Parathyroid adenoma (tissue), 2 donors: ENCODE measurements around the gene FAM83E.
A peak's percentile ranks its signal among the peaks of the same experiment; 100 is the strongest.
"Not testable (repeated sequence)": the region's sequence is repeated elsewhere in the genome, so short reads cannot be mapped to it uniquely, and the experiment has no call there.

Experiments
- H2AFZ ChIP-seq: fragments of 300-600 bp; sonication (generic); one replicate; pipeline ENCODE4 v1.7.0; 2017; ENCODE audit warnings: antibody characterized with exemption, mild to moderate bottlenecking
- H3K27ac ChIP-seq: fragments of 300-600 bp; sonication (generic); one replicate; pipeline ENCODE4 v1.7.0; 2017
- H3K27me3 ChIP-seq: fragments of 300-600 bp; sonication (generic); one replicate; pipeline ENCODE4 v1.7.0; 2017; ENCODE audit warnings: low read length; ENCODE audit not compliant: control insufficient read depth, insufficient read depth
- H3K36me3 ChIP-seq: fragments of 300-600 bp; sonication (generic); one replicate; pipeline ENCODE4 v1.7.0; 2017; ENCODE audit warnings: low read length; ENCODE audit not compliant: control insufficient read depth, insufficient read depth
- H3K4me1 ChIP-seq: fragments of 300-600 bp; sonication (generic); one replicate; pipeline ENCODE4 v1.7.0; 2017; ENCODE audit warnings: control low read depth
- H3K4me2 ChIP-seq: fragments of 300-600 bp; sonication (generic); one replicate; pipeline ENCODE4 v1.7.0; 2017; ENCODE audit warnings: low read length
- H3K4me3 ChIP-seq: fragments of 300-600 bp; sonication (generic); one replicate; pipeline ENCODE4 v1.7.0; 2017; ENCODE audit warnings: low read depth, low read length
- H3K79me2 ChIP-seq: fragments of 300-600 bp; sonication (generic); one replicate; pipeline ENCODE4 v1.7.0; 2017; ENCODE audit warnings: control low read depth
- H3K9ac ChIP-seq: fragments of 300-600 bp; sonication (generic); one replicate; pipeline ENCODE4 v1.7.0; 2017; ENCODE audit warnings: mild to moderate bottlenecking
- H3K9me3 ChIP-seq: fragments of 300-600 bp; sonication (generic); one replicate; pipeline ENCODE4 v1.7.0; 2017; ENCODE audit warnings: low read length; ENCODE audit not compliant: control insufficient read depth
- CTCF ChIP-seq: fragments of 300-600 bp; sonication (generic); IDR thresholded peaks from one replicate; pipeline ENCODE4 v1.7.0; 2017; ENCODE audit warnings: antibody characterized with exemption, mild to moderate bottlenecking
- donor health status: primary hyperparathyroidism.

FAM83E gene

DNA sequence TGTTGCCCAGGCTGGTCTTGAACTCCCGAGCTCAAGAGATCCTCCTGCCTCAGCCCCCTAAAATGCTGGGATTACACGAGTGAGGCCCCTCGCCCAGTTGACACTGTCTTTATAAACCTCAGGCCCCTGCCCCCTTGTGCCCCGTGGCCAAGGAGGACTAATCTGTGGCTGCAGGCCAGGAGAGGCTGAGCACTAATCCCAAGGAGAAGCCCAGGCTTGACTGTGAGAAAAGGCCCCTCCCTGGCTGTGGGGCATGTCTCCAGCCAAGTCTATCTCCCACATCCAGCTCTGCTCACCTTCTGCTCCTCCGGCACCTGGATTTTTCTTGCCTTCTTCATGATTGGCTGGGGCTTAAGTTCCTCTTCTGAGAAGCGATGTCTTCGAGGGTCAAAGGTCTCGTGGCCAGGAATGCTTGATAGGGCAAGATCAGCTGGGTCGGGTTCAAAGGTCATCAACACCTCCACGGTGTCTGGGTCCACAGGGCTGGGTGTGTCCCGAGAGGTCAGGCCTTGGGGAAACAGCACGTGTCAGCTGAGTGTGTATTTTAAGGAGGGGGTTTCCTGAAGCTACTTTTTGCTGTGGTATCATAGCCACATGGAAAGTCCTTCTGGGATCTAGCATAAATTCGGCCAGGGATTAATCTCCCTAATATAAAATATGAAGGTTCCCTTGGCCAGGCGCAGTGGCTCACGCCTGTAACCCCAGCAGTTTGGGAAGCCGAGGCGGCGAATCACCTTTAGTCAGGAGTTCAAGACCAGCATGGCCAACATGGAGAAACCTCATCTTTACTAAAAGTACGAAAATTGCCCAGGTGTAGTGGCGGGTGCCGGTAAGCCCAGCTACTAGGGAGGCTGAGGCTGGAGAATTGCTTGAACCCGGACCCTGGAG lies 18.5 kb upstream of the FAM83E start:
- peaks cover 45% of the 10 kb centered on the region for H3K4me1 ChIP-seq
- TF ChIP-seq CTCF = no peak
- H2AFZ ChIP-seq = no peak overlapping the region
- no peaks in the 10 kb centered on the region for H3K27me3 ChIP-seq
- H3K4me2 ChIP-seq = peak overlapping the region; percentile 64
- H3K36me3 ChIP-seq = no peaks in the 10 kb centered on the region
- no peaks in the 10 kb centered on the region for H3K79me2 ChIP-seq
- H3K9me3 ChIP-seq = no peaks in the 10 kb centered on the region
- peak overlapping the region; percentile 57 for H3K4me3 ChIP-seq
- H3K9ac ChIP-seq = no peak overlapping the region
- peak overlapping the region; percentile 99 for H3K27ac ChIP-seq

DNA sequence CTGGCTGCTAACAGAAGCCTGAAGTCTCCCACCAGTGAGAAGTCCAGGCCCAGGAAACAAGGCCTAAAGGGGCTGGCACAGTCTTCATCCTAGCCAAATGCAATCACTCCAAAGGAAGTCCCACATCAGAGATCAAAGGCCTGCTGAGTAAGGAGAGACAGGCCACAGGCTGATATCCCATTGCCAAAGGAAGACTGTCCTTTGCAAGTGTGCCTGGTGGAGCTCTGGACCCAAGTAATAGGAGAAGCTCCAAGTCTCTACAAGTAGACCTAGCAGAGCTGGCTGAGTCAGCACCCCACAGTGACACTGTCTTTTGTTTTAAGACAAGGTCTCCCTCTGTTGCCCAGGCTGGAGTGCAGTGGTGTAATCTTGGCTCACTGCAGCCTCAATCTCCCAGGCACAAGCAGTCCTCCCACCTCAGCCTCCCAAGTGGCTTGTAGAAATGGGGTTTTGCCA lies 17.8 kb upstream of the FAM83E start:
- H2AFZ ChIP-seq = no peak overlapping the region
- H3K36me3 ChIP-seq = no peaks in the 10 kb centered on the region
- no peak overlapping the region for H3K9ac ChIP-seq
- peak overlapping the region; percentile 64 for H3K4me2 ChIP-seq
- H3K4me3 ChIP-seq = no peak overlapping the region
- TF ChIP-seq CTCF = no peak
- no peaks in the 10 kb centered on the region for H3K9me3 ChIP-seq
- H3K27me3 ChIP-seq = no peaks in the 10 kb centered on the region
- H3K79me2 ChIP-seq = no peaks in the 10 kb centered on the region
- H3K27ac ChIP-seq = peak overlapping the region; percentile 99
- H3K4me1 ChIP-seq = peaks cover 44% of the 10 kb centered on the region

GRCh38 chr19:48632286-48632685 lies 17.4 kb upstream of the FAM83E start:
- H3K4me2 ChIP-seq = peak overlapping the region; percentile 47
- not testable (repeated sequence) for H3K9me3 ChIP-seq, H2AFZ ChIP-seq, H3K9ac ChIP-seq, H3K4me3 ChIP-seq, H3K36me3 ChIP-seq, H3K27me3 ChIP-seq, H3K79me2 ChIP-seq
- peaks cover 44% of the 10 kb centered on the region for H3K4me1 ChIP-seq
- H3K27ac ChIP-seq = peak overlapping the region; percentile 99

GRCh38 chr19:48631225-48631624 lies 16.3 kb upstream of the FAM83E start:
- Histone ChIP-seq H3K4me1 (peaks cover 44% of the 10 kb centered on the region), H3K4me3 (no peak overlapping the region), H3K4me2 (no peak overlapping the region), H3K27ac (peak overlapping the region; percentile 75), H3K79me2 (no peaks in the 10 kb centered on the region), H3K27me3 (no peaks in the 10 kb centered on the region), H3K9ac (no peak overlapping the region), H3K36me3 (no peaks in the 10 kb centered on the region), H2AFZ (no peak overlapping the region), H3K9me3 (no peaks in the 10 kb centered on the region)
- no peak for TF ChIP-seq CTCF

DNA sequence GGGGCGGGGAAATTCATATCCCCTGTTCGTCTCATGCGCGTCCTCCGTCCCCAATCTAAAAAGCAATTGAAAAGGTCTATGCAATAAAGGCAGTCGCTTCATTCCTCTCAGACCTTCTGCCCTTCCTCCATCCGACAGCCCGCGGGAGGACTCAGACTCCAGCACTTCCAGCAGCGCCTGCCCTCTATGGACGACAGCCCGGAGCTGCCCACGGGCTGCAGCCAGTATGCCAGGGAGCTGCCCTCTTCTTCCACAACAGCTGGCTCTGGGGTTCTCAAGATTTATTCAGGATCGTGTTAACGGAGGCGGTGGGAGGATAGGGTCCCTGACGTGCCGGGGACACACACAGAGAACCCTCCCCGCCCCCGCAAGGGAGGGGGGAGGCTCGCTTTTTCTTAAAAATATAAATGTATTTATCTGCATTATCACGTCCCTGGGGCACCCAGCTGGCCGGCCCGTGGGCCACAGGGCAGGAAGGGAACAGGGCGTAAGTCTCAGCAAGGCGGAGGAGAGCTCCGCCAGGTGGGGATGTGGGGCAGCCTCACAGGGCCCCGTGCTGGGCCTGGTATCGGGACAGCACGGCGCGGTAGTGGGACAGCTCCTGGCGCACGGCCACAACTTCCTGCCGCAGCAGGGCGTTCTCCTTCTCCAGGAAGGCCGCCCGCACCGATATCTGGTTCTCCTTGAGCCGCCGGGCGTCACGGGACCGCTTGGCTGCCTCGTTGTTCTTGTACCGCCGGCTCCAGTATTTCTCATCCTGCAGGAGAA lies 15.6 kb upstream of the FAM83E start:
- peaks cover 44% of the 10 kb centered on the region for H3K4me1 ChIP-seq
- no peak overlapping the region for H3K9ac ChIP-seq
- no peak overlapping the region for H3K4me2 ChIP-seq
- no peaks in the 10 kb centered on the region for H3K36me3 ChIP-seq
- H3K27me3 ChIP-seq = no peaks in the 10 kb centered on the region
- TF ChIP-seq CTCF = peak; percentile 31
- peak overlapping the region; percentile 75 for H3K27ac ChIP-seq
- no peaks in the 10 kb centered on the region for H3K79me2 ChIP-seq
- no peak overlapping the region for H3K4me3 ChIP-seq
- no peak overlapping the region for H2AFZ ChIP-seq
- H3K9me3 ChIP-seq = no peaks in the 10 kb centered on the region
